Mucosa of rectum (tissue), 2 donors: ENCODE measurements around the gene CFAP300.

Experiments used
- H3K27ac ChIP-seq, 2 donors: one replicate each; pipeline ENCODE4 v1.7.0; 2013; ENCODE audit warnings: inconsistent platforms in 2 of 2, low read depth in 2 of 2, low read length in 2 of 2
- H3K27me3 ChIP-seq, 2 donors: one replicate each; pipeline ENCODE4 v1.7.0; 2013; ENCODE audit warnings: low read length in 2 of 2; ENCODE audit not compliant: control insufficient read depth in 2 of 2, insufficient read depth in 2 of 2
- H3K36me3 ChIP-seq, 2 donors: one replicate each; pipeline ENCODE4 v1.7.0; 2013; ENCODE audit warnings: low read length in 2 of 2; ENCODE audit not compliant: control insufficient read depth in 2 of 2, insufficient read depth in 2 of 2
- H3K4me1 ChIP-seq, 2 donors: one replicate each; pipeline ENCODE4 v1.7.0; 2013; ENCODE audit warnings: low read length in 2 of 2, mild to moderate bottlenecking in 1 of 2; ENCODE audit not compliant: control insufficient read depth in 2 of 2, insufficient read depth in 2 of 2
- H3K4me3 ChIP-seq, 2 donors: one replicate each; pipeline ENCODE4 v1.7.0; 2013; ENCODE audit warnings: low read length in 2 of 2
- H3K9ac ChIP-seq, 2 donors: one replicate each; pipeline ENCODE4 v1.7.0; 2013; ENCODE audit warnings: low read length in 2 of 2, low read depth in 1 of 2, mild to moderate bottlenecking in 1 of 2
- H3K9me3 ChIP-seq, 2 donors: one replicate each; pipeline ENCODE4 v1.7.0; 2013; ENCODE audit warnings: low read length in 2 of 2; ENCODE audit not compliant: control insufficient read depth in 2 of 2
- donor health status: healthy.
- donor health status: Normal muscosa, but diverticular disease.

Gene CFAP300

DNA sequence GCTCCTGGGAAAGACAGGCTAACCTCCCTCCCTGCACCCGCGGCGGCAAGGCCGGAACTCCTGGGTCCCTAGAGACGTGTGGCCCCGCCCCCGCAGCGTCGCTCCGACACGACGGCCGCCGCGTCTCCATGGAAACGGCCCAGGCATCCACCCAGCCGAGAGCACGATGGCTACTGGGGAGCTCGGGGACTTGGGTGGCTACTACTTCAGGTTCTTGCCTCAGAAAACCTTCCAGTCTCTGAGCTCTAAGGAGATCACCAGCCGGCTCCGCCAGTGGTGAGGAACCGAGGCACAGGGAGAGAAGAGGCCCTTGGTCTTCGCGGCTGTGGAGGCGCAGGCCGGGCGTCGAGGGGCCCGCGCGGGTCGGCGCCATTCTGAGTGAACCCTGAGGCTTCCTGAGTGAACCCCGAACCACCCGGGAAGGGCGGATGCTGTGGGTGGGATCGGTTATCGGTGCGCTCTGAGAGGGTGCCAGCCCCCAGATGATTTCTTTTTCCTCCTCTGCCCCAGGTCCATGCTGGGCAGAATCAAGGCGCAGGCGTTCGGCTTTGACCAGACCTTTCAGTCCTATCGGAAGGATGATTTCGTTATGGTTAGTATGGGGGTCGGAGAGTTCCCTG is at the start of gene CFAP300:
TSS of gene CFAP300 (plus strand) at position 133 of the 620 bp plus-strand sequence. CDS start at position 167, 34 bp downstream.
- H3K9ac ChIP-seq = peak within 1 kb of the TSS; percentile 17 to 61
- H3K4me1 ChIP-seq = no peaks in the 10 kb centered on the region
- H3K9me3 ChIP-seq = no peaks in the 10 kb centered on the region
- H3K36me3 ChIP-seq = no peaks in the 10 kb centered on the region
- no peaks in the 10 kb centered on the region for H3K27me3 ChIP-seq
- peak within 1 kb of the TSS; percentile 68 to 72 for H3K4me3 ChIP-seq
- H3K27ac ChIP-seq = no peak within 1 kb of the TSS

DNA sequence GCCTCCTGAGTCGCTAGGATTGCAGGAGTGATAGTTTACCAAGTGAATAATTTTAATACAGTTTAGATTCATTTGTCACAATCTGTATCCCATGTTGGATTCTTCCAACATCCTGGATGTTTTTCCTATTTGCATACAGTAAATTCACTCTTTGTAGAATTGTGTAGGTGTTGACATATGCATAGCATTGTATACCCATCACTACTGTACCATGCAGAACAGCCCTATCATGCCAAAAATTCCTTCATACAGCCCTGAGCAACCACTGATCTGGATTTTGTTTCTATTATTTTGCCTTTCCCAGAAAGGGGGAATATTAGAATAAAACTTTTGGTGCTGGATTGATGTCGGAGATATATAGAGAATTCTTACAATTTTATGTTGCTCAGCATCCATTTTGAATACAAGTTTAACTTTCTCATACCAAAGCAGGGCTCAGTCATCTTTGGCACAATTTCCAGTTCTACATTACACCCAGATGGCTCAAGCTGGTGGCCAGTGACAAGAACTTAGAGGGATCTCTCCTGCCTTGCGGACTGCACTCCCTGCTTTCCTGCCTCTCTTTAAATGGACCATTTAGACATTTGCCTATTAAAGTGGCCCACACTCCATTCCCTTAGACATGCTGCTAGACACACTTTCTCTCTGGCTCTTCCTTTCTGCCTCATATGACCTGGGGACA is 45.4 kb upstream of the CFAP300 start:
- no peaks in the 10 kb centered on the region for H3K36me3 ChIP-seq
- no peaks in the 10 kb centered on the region for H3K27me3 ChIP-seq
- H3K4me1 ChIP-seq = no peaks in the 10 kb centered on the region
- no peaks in the 10 kb centered on the region for H3K9me3 ChIP-seq
- H3K27ac ChIP-seq = no peak overlapping the region
- H3K4me3 ChIP-seq = no peak overlapping the region
- no peak overlapping the region for H3K9ac ChIP-seq

DNA sequence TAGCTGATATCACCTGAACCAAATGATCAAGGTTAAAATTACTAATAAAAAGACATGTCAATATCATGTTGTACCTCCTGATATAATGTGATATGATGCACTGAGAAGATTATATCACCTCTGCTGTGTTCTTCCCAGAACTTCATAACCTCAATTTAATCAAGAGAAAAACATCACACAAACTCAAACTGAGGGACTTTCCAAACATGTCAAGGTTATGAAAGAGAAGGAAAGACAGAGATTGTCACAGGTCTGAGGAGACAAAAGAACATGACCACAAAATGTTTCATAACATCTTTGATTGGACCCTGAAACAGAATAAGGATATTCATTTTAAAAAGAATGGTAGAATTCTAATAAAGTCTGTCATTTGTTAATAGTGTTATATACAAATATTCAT is 43.0 kb upstream of the CFAP300 start:
- no peaks in the 10 kb centered on the region for H3K9me3 ChIP-seq
- H3K27ac ChIP-seq = no peak overlapping the region
- H3K4me1 ChIP-seq = peaks cover 0 to 9% of the 10 kb centered on the region in 2 donors
- H3K27me3 ChIP-seq = no peaks in the 10 kb centered on the region
- H3K9ac ChIP-seq = no peak overlapping the region
- H3K36me3 ChIP-seq = no peaks in the 10 kb centered on the region
- no peak overlapping the region for H3K4me3 ChIP-seq

DNA sequence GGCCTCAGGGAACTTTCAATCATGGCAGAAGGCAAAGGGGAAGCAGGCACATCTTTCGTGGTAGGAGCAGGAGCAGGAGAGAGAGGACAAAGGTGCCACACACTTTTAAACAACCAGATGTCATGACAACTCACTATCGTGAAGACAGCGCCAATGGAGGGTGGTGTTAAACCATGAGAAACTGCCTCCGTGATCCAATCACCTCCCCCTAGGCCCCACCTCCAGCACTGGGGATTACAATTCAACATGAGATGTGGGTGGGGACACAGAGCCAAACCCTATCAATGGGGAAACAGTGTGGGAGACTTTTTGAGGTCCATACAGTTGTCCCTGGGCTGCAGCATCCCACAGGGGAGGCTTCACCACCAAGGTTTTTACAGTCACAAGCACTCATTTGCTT is 41.9 kb upstream of the CFAP300 start:
- Histone ChIP-seq H3K9ac (no peak overlapping the region), H3K27me3 (no peaks in the 10 kb centered on the region), H3K36me3 (no peaks in the 10 kb centered on the region), H3K27ac (peak overlapping the region; percentile 31 to 56), H3K4me1 (peaks cover 0 to 9% of the 10 kb centered on the region in 2 donors), H3K4me3 (no peak overlapping the region), H3K9me3 (no peaks in the 10 kb centered on the region)

DNA sequence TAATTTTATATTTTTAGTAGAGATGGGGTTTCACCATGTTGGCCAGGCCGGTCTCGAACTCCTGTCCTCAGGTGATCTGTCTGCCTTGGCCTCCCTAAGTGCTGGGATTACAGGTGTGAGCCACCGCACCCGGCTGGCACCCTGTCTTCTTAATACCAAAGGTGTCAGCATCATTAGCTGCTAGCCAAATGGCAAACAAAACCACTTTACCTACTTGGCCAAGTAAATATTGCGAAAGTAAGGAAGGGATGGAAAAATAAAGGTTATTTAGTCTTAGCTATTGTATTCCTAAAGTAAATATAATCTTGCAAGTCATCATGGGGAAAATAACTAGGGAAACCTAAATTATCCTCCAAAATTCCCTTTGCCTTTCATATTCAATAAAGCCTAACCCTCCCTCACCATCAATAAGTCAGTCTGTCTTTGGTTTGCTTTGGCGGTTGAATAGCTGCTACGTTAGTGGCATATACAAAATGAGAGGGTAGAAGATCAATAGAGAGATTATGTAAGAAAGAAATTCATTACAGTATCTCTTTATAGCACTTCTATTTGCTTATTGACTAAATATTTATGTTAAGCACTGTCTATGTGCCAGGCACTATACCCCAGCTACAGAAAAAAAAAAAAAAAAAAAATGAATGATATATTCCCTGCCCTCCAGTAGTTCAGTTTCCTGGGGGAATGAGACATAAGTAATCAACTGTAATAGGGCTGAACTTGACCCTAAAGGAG is 40.2 kb upstream of the CFAP300 start:
- H3K4me1 ChIP-seq = peaks cover 0 to 13% of the 10 kb centered on the region in 2 donors
- peak overlapping the region; percentile 6 to 33 for H3K4me3 ChIP-seq
- no peaks in the 10 kb centered on the region for H3K27me3 ChIP-seq
- H3K27ac ChIP-seq = peak overlapping the region; percentile 80 to 86
- no peak overlapping the region for H3K9ac ChIP-seq
- no peaks in the 10 kb centered on the region for H3K9me3 ChIP-seq
- H3K36me3 ChIP-seq = no peaks in the 10 kb centered on the region

DNA sequence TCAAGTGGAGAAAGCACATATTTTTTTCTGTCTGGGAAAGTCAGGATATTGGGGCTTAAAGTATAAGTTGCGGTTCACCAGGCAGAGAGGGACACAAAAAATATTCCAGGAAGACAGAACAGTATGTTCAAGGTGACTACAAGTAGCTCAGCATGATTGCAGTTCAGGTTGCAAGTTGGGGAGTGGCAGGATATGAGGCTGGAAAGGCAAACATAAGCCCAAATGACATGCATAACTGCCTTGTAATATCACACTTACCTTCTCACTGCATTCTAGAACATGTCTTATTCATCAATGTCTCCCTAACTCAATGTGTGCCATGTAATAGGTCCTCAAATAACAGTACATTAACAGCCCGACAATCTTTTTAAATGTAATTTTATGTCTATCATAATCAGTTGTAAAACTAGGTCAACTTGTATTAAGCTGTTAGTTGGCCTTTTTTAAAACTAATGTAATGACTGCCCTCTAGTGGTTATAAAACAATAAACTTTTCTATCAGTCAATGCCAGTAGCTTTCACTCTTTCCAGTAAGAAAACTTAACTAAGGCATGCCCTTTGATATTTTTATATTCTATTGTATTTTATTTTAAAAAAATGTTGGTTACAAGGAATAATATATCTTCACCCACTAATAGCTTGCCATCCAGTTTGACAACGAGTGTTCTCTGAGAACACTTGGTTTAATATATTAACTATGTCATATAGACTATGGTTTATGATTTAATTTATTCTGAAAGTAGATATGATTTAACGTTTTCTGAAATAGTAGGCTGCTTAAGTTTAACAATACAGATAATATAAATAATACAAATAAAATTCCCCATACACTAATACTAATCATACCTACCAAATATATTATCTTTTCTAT is 39.4 kb upstream of the CFAP300 start:
- no peaks in the 10 kb centered on the region for H3K36me3 ChIP-seq
- peaks cover 0 to 13% of the 10 kb centered on the region in 2 donors for H3K4me1 ChIP-seq
- H3K27me3 ChIP-seq = no peaks in the 10 kb centered on the region
- peak overlapping the region; percentile 80 to 86 for H3K27ac ChIP-seq
- peak overlapping the region; percentile 33 to 47 for H3K4me3 ChIP-seq
- H3K9ac ChIP-seq = no peak overlapping the region
- H3K9me3 ChIP-seq = no peaks in the 10 kb centered on the region

DNA sequence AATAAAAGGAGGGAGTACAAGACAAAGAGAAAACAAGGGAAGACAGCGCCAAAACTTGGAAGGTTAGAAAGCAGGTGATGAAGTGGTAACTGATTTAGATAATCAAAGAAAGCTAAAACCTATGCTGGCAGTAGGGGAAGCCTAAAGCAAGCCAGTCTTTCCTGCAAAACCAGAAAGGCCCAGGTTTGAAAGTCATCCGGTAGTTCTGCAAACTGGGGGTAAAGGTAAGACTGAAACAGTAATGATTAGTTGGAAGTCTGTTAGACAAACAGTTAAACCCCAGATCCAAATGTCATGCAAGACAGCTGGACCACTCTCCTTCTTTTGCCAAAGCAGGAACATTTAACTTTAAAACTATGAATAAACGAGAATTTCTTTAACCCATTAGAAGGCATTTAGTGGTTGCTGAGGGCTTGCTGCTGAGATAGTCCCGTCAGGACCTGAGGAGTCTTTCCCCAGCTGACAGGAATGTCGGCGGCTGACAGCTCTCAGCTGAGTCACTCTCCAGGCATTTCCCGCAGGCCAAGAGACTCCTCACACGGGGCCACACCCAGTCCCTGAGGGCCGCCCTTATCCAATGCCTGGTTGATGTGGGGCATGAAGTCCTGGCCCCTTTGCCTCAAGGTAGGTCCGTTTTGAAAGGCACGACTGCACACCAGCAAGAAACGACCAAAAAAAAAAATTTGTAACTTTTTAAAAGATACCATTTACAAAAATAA is 36.3 kb upstream of the CFAP300 start:
- Histone ChIP-seq H3K27ac (no peak overlapping the region), H3K9ac (no peak overlapping the region), H3K27me3 (no peaks in the 10 kb centered on the region), H3K9me3 (no peaks in the 10 kb centered on the region), H3K4me3 (no peak overlapping the region), H3K4me1 (peaks cover 0 to 13% of the 10 kb centered on the region in 2 donors), H3K36me3 (no peaks in the 10 kb centered on the region)

DNA sequence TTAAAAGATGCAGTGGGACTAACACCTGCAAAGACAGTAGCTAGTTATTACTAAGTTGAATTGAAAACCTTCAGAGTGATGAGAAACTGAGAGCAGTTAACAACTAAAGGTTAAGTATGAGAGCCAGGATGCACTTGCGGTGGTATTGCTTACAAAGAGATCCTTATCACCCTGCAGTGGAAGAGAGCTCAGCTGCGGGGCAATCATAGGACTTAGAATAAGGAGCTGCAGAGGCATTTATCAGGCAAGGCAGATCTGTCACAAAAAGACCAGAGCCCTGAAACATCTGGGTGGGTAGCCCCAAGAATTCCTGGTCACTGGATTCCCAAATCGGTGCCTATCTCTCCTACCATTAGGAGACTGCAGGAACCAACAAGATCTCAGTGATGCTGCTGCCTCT is 34.3 kb upstream of the CFAP300 start:
- no peaks in the 10 kb centered on the region for H3K9me3 ChIP-seq
- H3K36me3 ChIP-seq = no peaks in the 10 kb centered on the region
- H3K4me1 ChIP-seq = peaks cover 0 to 4% of the 10 kb centered on the region in 2 donors
- H3K9ac ChIP-seq = no peak overlapping the region
- no peaks in the 10 kb centered on the region for H3K27me3 ChIP-seq
- no peak overlapping the region for H3K4me3 ChIP-seq
- no peak overlapping the region for H3K27ac ChIP-seq

DNA sequence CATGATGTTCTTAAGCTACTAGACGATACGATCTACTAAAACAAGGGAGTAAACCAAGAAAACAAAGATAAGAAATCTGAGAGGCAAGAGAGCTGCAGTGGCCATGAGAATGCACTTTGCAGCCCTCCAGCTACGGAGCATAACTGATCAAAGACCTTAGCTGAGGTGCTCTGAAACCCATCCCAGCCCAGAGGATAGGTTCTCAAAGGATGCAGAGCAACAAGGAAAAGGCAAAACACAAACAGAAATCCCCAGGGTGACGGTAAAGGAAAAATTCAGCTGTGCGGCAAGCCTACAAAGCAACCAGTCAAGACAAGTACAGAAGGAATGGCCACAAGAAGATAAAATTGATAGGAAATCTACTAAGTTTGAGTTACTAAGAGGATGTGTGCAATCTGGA is 32.5 kb upstream of the CFAP300 start:
- Histone ChIP-seq H3K27me3 (no peaks in the 10 kb centered on the region), H3K4me3 (no peak overlapping the region), H3K27ac (no peak overlapping the region), H3K4me1 (peaks cover 0 to 4% of the 10 kb centered on the region in 2 donors), H3K9ac (no peak overlapping the region), H3K9me3 (no peaks in the 10 kb centered on the region), H3K36me3 (no peaks in the 10 kb centered on the region)
